Endothelial cell of umbilical vein (primary cell): ENCODE results near the gene SLC35F2.

Experiments
- CTCF ChIP-seq, 2 donors: IDR thresholded peaks; 1 replicate in 1 of 2; 2 replicates in 1 of 2; pipeline ENCODE4 v1.5.1; 2011; ENCODE audit warnings: low read length in 2 of 2, mild to moderate bottlenecking in 2 of 2, moderate library complexity in 2 of 2, control low read depth in 1 of 2, inconsistent platforms in 1 of 2, low read depth in 1 of 2; ENCODE audit not compliant: insufficient read depth in 1 of 2; ENCODE audit errors: extremely low read depth in 1 of 2
- EZH2 ChIP-seq: IDR thresholded peaks from 2 replicates; pipeline ENCODE4 v1.6.1; 2012; ENCODE audit warnings: borderline replicate concordance, low read depth, mild to moderate bottlenecking, moderate library complexity, low read length, inconsistent platforms; ENCODE audit not compliant: severe bottlenecking
- JUN ChIP-seq: IDR thresholded peaks from 2 replicates; pipeline ENCODE4 v1.6.1; 2011; ENCODE audit warnings: borderline replicate concordance, low read depth; ENCODE audit not compliant: insufficient read length, insufficient read depth
- POLR2A ChIP-seq: IDR thresholded peaks from 2 replicates; pipeline ENCODE4 v1.6.1; 2012; ENCODE audit warnings: low read depth, mild to moderate bottlenecking, control low read depth, low read length
- POLR2AphosphoS5 ChIP-seq: IDR thresholded peaks from 2 replicates; pipeline ENCODE4 v1.6.1; 2012; ENCODE audit warnings: low read depth, mild to moderate bottlenecking, control low read depth, low read length, moderate library complexity; ENCODE audit not compliant: insufficient read depth

DNA sequence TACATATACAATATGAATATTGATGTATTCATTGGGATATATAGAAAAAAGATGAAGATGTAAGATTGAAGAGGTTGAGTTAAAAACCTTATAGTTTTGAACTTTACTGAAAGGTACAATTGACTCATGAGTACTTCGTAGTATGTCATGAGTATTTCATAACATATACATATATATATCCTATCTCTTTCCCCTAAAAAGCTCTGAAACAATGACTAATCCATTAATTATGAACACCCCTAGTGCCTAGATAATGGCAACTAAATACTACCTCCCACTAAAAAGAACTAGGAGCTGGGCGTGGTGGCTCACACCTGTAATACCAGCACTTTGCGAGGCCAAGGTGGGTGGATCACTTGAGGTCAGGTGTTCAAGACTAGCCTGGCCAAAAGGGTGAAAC is 31.5 kb downstream of the SLC35F2 start:
- TF ChIP-seq POLR2AphosphoS5 (no peak), JUN (no peak), EZH2 (no peak), CTCF (IDR thresholded peaks at IDR 0.05; ENCODE audit: extremely low read depth in 1 of 2, insufficient read depth in 1 of 2, low read depth in 1 of 2, low read length in 2 of 2) (no peak), POLR2A (no peak)
